Spinal cord (tissue), 10 donors: ENCODE results near the gene CSMD2. TPM values are rescaled to one million over a fixed set of nuclear protein-coding genes. Genes with fewer than 3 reads are reported as not detected.
A peak's percentile ranks its signal among the peaks of the same experiment; 100 is the strongest.

Source experiments
- DNase-seq, 6 donors: peaks; one replicate each; pipeline versions ENCODE4 v3.0.0 to v3.0.0-alpha.2; 2013 to 2015; ENCODE audit warnings: low spot score in 6 of 6, low read depth in 4 of 6
- H3K27ac ChIP-seq: one replicate; pipeline ENCODE4 v1.5.1; 2013; ENCODE audit warnings: low read depth, low read length, control low read depth
- H3K27me3 ChIP-seq: one replicate; pipeline ENCODE4 v1.6.1; 2013; ENCODE audit warnings: low read length; ENCODE audit not compliant: control insufficient read depth, insufficient read depth
- H3K36me3 ChIP-seq: one replicate; pipeline ENCODE4 v1.6.1; 2013; ENCODE audit warnings: low read length; ENCODE audit not compliant: control insufficient read depth, insufficient read depth
- H3K4me1 ChIP-seq: one replicate; pipeline ENCODE4 v1.6.1; 2013; ENCODE audit warnings: low read length; ENCODE audit not compliant: control insufficient read depth, insufficient read depth
- H3K4me3 ChIP-seq: one replicate; pipeline ENCODE4 v1.5.1; 2013; ENCODE audit warnings: low read depth, low read length, control low read depth
- H3K9me3 ChIP-seq: one replicate; pipeline ENCODE4 v1.6.1; 2013; ENCODE audit warnings: low read length; ENCODE audit not compliant: control insufficient read depth, insufficient read depth
- WGBS: methylation state at CpG from one replicate; pipeline ENCODE4 v1.1.5; 2013; ENCODE audit warnings: missing lambda C conversion rate; ENCODE audit not compliant: insufficient coverage; 5-methylcytosine and 5-hydroxymethylcytosine counted together
- polyA plus RNA-seq, 2 donors: library from polyadenylated mRNA; unstranded; fragments of 120-200 nt; gene quantifications; one replicate each; pipeline ENCODE4 v1.2.1, GENCODE V29; 2013; ENCODE audit not compliant: insufficient read length in 2 of 2
- total RNA-seq, 2 donors: library from RNA; depleted of rRNA in 1 of 2; stranded (reverse); fragments of 120-200 nt in 1 of 2; fragments of >200 nt in 1 of 2; gene quantifications; one replicate each; pipeline versions ENCODE4 v1.2.3 to v1.2.4, GENCODE V29; 2013 to 2014
- donor health status: healthy.

CSMD2 gene
- total and polyA plus RNA-seq, 4 donors, result 16.0 to 26.4 (median 22.2) TPM

GRCh38 chr1:33500547-33500946 lies 664.5 kb downstream of the CSMD2 start:
- Histone ChIP-seq H3K9me3 (no peaks in the 10 kb centered on the region), H3K4me3 (no peak overlapping the region), H3K27ac (no peak overlapping the region), H3K36me3 (peaks cover 3% of the 10 kb centered on the region), H3K27me3 (no peaks in the 10 kb centered on the region), H3K4me1 (no peaks in the 10 kb centered on the region)
- no peak for DNase-seq
- 58% methylated on average over 3 of the region's 4 CpGs for WGBS

- H3K9me3 ChIP-seq, result peaks cover 19% of the 10 kb centered on the region
- 95% methylated on average over 1 of the region's 1 CpG for WGBS
Observed at GRCh38 chr1:33497410-33497809, 667.6 kb downstream of the CSMD2 start.

GRCh38 chr1:33494929-33495328 lies 670.1 kb downstream of the CSMD2 start:
- no peak overlapping the region for H3K4me3 ChIP-seq
- H3K9me3 ChIP-seq, result peaks cover 19% of the 10 kb centered on the region
- H3K4me1 ChIP-seq, result no peaks in the 10 kb centered on the region
- peaks cover 46% of the 10 kb centered on the region for H3K36me3 ChIP-seq
- H3K27me3 ChIP-seq, result no peaks in the 10 kb centered on the region
- no peak overlapping the region for H3K27ac ChIP-seq
- DNase-seq, result no peak
- no CpG with 5 or more reads among the region's 9 CpGs for WGBS

More at GRCh38 chr1:33497410-33497809, 667.6 kb downstream of the CSMD2 start:
- no peak for DNase-seq
- Histone ChIP-seq H3K27ac (no peak overlapping the region), H3K4me3 (no peak overlapping the region), H3K36me3 (peaks cover 32% of the 10 kb centered on the region), H3K27me3 (no peaks in the 10 kb centered on the region), H3K4me1 (no peaks in the 10 kb centered on the region)

GRCh38 chr1:33488624-33489023 lies 676.4 kb downstream of the CSMD2 start:
- no peak for DNase-seq
- WGBS, result 100% methylated on average over 2 of the region's 2 CpGs
- Histone ChIP-seq H3K4me3 (no peak overlapping the region), H3K36me3 (peaks cover 45% of the 10 kb centered on the region), H3K9me3 (peaks cover 7% of the 10 kb centered on the region), H3K27ac (no peak overlapping the region), H3K4me1 (no peaks in the 10 kb centered on the region), H3K27me3 (no peaks in the 10 kb centered on the region)

- no CpG with 5 or more reads among the region's 2 CpGs for WGBS
Observed at GRCh38 chr1:33482412-33482811, 682.6 kb downstream of the CSMD2 start.

GRCh38 chr1:33477451-33477850 lies 687.6 kb downstream of the CSMD2 start:
- H3K4me3 ChIP-seq, result no peak overlapping the region
- no peak for DNase-seq
- no peak overlapping the region for H3K27ac ChIP-seq
- H3K4me1 ChIP-seq, result peaks cover 5% of the 10 kb centered on the region
- peaks cover 10% of the 10 kb centered on the region for H3K36me3 ChIP-seq
- no CpG with 5 or more reads among the region's 4 CpGs for WGBS
- no peaks in the 10 kb centered on the region for H3K9me3 ChIP-seq
- no peaks in the 10 kb centered on the region for H3K27me3 ChIP-seq

More at GRCh38 chr1:33482412-33482811, 682.6 kb downstream of the CSMD2 start:
- Histone ChIP-seq H3K36me3 (peaks cover 13% of the 10 kb centered on the region), H3K9me3 (peaks cover 3% of the 10 kb centered on the region), H3K4me1 (no peaks in the 10 kb centered on the region), H3K27ac (no peak overlapping the region), H3K27me3 (no peaks in the 10 kb centered on the region), H3K4me3 (no peak overlapping the region)
- DNase-seq, result no peak

GRCh38 chr1:33473900-33474299 lies 691.1 kb downstream of the CSMD2 start:
- H3K27me3 ChIP-seq, result no peaks in the 10 kb centered on the region
- H3K4me3 ChIP-seq, result no peak overlapping the region
- peak in 1 of 6 donors; percentile 48 for DNase-seq
- peaks cover under 1% of the 10 kb centered on the region for H3K36me3 ChIP-seq
- H3K27ac ChIP-seq, result no peak overlapping the region
- H3K9me3 ChIP-seq, result no peaks in the 10 kb centered on the region
- peaks cover 8% of the 10 kb centered on the region for H3K4me1 ChIP-seq

GRCh38 chr1:33472269-33472980 lies 692.6 kb downstream of the CSMD2 start, which contains the start of gene ZSCAN20:
Gene ZSCAN20 (plus strand): TSS chr1:33472645. CDS start chr1:33479289, 6,644 bp downstream.
- H3K27ac ChIP-seq, result peak within 1 kb of the TSS; percentile 69
- peak; percentile 84 to 99 (median 96) for DNase-seq
- no peaks in the 10 kb centered on the region for H3K27me3 ChIP-seq
- no peaks in the 10 kb centered on the region for H3K36me3 ChIP-seq
- H3K9me3 ChIP-seq, result no peaks in the 10 kb centered on the region
- H3K4me3 ChIP-seq, result peak within 1 kb of the TSS; percentile 79
- under 1% methylated on average over 38 of the region's 38 CpGs for WGBS
- peaks cover 20% of the 10 kb centered on the region for H3K4me1 ChIP-seq

- no peaks in the 10 kb centered on the region for H3K27me3 ChIP-seq
- no peak overlapping the region for H3K27ac ChIP-seq
Observed at GRCh38 chr1:33471416-33471815, 693.6 kb downstream of the CSMD2 start.

GRCh38 chr1:33470495-33471012 lies 694.5 kb downstream of the CSMD2 start:
- Histone ChIP-seq H3K27me3 (no peaks in the 10 kb centered on the region), H3K4me1 (peaks cover 25% of the 10 kb centered on the region), H3K36me3 (no peaks in the 10 kb centered on the region), H3K9me3 (no peaks in the 10 kb centered on the region), H3K27ac (no peak overlapping the region), H3K4me3 (no peak overlapping the region)
- peak; percentile 72 to 97 (median 79) for DNase-seq
- WGBS, result 2% methylated on average over 7 of the region's 11 CpGs

More at GRCh38 chr1:33471416-33471815, 693.6 kb downstream of the CSMD2 start:
- WGBS, result 100% methylated on average over 2 of the region's 4 CpGs
- Histone ChIP-seq H3K4me3 (no peak overlapping the region), H3K4me1 (peaks cover 21% of the 10 kb centered on the region), H3K36me3 (no peaks in the 10 kb centered on the region), H3K9me3 (no peaks in the 10 kb centered on the region)
- DNase-seq, result no peak
